Stimulated activated CD4-positive, alpha-beta T cell treated with anti-CD3 and anti-CD28 coated beads, Interleukin-1b, Interleukin-23, amount 100 ng/mL, for 48 hours (primary cell): ENCODE data around the gene BTBD17.
"Not testable (repeated sequence)": the region's sequence is repeated elsewhere in the genome, so short reads cannot be mapped to it uniquely, and the experiment has no call there.

Experiments
- DNase-seq: peaks from one replicate; pipeline ENCODE4 v3.0.0-alpha.2; 2020

The BTBD17 gene, protein sequence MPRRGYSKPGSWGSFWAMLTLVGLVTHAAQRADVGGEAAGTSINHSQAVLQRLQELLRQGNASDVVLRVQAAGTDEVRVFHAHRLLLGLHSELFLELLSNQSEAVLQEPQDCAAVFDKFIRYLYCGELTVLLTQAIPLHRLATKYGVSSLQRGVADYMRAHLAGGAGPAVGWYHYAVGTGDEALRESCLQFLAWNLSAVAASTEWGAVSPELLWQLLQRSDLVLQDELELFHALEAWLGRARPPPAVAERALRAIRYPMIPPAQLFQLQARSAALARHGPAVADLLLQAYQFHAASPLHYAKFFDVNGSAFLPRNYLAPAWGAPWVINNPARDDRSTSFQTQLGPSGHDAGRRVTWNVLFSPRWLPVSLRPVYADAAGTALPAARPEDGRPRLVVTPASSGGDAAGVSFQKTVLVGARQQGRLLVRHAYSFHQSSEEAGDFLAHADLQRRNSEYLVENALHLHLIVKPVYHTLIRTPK

DNA sequence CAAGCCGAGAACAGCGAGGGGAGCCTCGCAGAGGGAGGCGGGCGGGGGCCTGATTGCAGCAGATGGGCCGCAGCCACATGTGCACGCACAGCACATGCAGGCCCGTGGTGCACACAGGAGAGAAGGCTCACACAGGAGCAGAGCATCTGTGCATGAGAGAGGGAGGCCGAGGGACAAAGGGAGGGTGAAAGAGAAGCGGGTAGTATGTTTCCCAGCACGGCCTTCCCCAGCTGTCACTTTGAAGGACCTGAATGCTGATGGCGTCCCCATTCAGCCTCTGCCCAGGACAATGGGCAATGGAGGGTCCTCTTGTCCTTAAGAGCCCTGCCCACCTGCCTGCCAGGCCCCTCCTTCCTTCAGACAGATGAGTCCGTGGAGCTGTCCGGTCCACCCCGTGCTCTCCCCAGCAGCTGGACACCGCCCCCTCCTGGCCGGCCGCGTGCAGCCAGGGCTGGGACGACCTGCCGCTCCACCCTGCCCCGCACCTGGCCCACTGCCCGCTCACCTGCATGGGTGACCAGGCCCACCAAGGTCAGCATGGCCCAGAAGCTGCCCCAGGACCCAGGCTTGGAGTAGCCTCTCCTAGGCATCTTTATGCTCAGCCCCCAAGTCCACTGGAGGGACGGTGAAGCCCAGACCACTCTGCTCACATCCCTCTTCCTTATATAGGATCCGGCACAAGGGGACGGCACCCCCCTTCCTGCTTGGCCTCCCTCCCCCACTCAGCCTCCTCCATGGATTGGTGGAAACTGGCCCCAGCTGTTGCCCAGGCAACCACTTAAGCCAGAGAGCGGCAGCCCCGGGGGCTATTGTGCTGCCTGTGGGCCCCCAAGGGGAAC lies at the start of gene BTBD17:
Gene BTBD17, minus strand, starts transcription at position 639 of the 839 bp plus-strand sequence. Its CDS starts 49 bp downstream, at position 590.
- DNase-seq, result no peak

DNA sequence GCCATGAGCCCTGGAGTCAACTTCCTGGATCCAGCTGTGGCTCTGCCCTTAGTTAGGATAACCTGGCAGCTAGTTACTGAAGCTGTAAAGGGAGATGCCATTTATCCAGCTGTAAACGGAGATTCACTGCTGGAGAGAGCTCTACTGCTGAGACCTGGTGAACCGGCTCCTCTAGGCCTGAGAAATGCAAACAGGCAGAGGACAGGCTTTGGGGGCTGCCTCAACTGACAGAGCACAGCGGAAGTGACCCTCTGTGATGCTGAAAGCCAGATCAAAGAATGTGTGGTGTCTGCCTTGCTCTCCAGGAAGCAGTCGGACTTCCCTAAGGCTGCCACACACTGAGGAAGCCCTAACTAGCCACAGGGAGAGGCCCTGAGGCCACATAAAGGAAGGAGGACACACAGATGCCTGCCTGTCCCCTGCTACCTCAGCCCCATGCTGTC lies 48.4 kb upstream of the BTBD17 start:
- no peak for DNase-seq

DNA sequence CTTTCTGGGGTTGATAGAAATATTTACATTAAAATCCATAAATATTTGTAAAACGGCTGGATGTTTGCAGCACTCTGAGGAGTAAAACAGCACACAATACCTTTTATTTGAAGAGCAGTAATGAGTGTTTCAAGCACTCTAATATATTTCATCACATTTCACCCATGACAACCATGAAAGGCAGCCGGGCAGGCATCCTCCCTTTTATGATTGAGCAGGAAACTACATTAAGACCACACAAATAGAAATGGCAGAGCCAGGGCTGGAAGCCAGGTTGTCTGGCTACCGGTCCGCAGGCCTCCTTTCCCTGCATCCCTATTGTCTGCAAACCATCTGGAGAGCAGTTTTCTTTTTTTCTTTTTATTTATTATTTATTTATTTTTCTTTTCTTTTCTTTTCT lies 47.1 kb upstream of the BTBD17 start:
- no peak for DNase-seq

DNA sequence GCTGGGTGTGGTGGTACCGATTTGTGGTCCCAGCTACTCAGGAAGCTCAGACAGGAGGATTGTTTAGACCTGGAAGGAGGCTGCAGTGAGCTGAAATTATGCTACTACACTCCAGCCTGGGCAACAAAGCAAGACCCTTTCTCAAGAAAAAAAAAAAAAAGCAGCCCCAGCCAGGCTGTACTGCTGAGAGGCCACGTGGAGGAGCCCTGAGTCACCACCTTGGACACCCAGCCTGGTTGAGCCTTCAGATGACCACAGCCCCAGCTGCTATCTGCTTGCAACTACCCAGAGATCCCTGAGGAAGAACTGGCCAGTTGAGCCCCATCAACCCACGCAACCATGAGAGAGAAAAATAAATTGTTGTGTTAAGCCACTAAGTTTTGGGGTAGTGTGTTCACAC lies 46.6 kb upstream of the BTBD17 start:
- DNase-seq, result no peak

DNA sequence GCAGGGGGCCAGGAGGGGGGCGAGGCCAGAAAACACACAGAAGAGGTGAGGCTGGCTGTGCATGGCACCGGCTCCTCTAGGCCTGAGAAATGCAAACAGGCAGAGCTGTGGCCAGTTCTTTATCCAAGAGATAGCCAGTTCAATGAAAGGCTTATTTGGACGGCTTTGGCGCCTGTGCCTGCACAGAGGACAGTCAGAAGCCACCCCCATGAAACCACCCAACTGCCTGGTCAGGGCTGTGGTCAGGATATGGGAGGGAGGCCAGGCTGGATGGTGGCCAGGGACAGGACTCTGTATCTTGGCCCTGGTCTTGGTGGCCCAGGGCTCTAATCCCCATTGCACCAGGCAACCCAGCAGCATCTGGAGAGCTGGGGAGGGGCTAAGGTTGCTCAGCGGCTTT lies 45.7 kb upstream of the BTBD17 start:
- DNase-seq, result no peak

DNA sequence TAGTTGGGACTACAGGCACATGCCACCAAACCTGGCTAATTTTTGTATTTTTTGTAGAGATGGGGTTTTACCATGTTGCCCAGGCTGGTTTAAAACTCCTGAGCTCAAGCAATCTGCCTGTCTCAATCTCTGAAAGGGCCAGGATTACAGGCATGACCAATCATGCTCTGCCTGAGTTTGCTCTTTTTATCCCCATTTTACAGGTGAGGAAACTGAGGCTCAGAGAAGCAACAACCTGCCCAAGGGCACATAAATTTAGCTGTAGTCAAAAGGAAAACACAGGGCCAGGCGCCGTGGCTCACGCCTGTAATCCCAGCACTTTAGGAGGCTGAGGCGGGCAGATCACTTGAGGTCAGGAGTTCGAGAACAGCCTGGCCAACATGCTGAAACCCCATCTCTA lies 43.6 kb upstream of the BTBD17 start:
- not testable (repeated sequence) for DNase-seq

DNA sequence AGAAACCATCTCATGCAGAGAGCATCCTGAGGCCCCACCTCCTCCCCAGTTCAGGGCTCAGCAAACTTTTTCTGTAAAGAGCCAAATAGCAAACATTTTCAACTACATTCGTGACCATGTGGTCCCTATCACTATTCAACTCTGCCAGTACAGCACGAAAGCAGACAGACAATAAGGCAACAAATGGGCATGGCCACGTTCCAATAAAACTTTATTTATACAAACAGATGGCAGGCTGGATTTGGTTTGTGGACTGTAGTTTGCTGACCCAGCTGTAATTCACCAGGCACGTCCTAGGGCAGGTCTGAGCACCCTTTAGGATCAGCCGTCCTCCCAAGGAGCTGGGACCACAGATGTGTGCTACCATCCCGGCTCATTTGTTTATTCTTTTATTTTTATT lies 43.1 kb upstream of the BTBD17 start:
- DNase-seq, result no peak

DNA sequence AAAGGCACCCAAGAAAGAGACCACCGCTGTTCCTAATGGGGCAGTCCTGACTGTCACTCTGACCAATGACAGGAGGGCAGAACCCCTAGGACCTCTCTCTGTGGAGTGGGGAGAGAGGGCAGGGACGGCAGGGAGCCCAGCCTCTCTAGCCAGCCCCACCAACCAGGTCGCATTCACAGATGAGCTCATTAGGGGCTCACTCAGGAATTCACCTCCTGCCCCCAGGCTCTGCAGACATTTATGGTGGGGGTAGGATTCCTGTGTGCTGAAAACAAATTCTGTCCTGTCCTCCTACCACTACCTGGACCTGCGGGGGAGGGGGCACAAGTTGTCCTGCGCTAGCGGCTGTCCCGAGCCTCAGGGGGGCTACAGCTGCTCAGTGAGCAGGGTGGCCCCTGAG lies 42.5 kb upstream of the BTBD17 start:
- DNase-seq, result no peak

DNA sequence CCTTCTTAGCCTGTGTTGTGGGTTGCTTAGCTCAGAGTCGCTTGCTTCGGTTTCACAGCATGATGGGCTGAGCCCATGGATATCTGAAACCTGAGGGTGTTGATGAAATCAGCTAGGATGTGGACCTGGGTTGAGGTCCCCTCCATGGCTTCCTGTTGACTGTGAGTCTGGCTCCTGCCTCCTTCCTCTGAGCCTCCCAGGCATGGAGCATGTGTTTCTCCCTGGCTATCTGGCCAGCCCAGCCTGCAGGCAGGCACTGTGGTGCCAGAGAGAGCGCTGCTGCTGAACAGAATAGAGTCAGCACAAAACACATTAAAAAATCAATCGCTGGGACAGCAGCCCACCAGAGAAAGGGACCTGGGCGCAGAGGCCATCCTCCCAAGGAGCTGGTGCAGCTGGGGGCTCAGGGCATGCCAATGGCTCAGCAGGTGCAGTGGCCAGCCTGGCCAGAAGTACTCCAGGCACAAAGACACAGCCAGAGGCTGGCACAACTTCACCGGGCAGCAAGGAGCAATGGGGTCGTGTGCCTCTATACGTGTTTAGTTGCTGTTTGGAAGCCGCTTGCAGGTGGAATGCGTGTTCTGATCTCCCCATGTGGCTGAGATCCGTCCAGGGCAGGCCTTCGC lies 42.0 kb upstream of the BTBD17 start:
- DNase-seq, result no peak

DNA sequence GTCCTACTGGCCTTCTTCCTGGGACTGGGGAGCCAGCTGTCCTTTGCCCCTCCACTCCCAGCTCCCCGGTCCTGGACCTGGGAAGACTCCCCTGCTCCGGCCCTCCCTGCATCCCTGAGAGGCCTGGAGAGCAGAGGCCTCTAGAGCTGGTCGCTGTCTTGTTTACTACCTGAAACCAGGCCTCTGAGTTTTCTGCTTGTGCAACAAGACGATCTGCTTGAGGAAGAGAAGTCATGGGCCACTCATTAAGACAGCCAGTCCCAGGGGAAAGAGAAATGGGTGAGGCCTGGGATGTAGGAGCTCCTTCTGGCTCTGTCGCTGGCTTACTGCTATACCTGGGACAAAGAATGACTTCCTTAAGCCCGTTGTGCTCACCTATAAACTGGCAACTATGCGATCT lies 40.4 kb upstream of the BTBD17 start:
- DNase-seq, result no peak

DNA sequence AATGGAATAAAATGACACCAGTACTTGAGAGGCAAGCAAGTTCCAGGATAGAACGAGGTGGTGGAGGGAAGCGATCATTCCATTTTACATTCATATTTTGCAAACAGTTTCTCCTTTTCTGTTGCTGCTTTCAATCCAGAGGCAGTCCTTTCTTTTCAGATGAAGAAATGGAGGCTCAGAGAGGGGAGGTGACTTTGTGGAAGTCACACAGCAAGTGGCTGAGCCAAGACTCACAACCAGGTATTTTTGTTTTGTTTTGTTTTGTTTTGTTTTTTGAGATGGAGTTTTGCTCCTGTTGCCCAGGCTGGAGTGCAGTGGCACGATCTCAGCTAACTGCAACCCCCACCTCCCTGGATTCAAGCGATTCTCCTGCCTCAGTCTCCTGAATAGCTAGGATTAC lies 34.9 kb upstream of the BTBD17 start:
- no peak for DNase-seq

DNA sequence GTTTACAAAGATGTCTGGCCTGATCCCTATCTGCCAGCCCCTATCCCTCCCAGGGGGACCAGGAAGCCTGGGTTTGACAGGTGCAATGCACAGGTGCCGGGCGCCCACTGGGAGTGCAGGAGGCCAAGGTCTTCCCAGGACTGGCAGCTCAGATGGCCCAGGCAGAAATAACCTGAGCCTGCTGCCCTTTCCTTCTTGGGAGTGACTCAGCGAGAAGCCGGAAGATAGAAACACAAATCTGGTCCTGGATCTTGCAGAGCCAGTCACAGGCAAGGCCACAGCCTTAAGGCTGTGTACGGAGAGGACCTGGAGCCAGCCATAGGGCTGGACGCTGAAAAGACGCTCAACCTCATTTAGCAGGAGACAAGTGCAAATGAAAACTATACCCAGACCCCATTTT lies 33.3 kb upstream of the BTBD17 start:
- no peak for DNase-seq

DNA sequence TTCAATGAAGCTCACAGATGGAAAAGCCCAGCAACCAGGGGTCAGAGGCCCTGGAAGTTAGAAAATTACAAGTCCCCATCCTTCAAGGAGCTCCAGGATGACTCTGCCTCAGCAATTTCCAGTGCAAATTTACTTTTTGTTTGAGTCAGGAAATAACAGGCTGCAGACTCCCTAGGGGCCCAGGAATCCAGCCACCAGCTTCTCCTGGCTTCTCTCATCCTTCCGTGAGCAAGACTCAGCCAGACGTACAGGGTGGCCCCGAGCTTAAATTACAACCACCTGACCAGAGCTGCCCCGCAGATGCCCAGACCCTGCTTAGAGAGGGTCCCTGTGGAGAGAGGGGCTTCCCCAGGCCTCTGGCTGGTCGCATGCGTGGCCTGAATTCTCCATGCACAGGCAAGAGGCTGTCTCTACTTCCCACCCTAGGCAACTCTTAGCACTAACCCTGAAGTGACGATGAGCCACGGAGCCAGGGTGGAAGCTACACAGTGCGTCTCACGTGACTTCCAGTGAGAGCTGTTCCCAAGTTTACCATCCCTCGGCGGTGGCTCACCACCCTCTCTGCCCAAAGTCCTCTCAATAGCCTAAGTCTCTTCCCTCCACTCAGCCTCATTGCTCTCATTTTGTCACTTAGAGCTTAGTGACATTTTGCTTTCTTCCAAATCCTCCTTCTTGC lies 32.7 kb upstream of the BTBD17 start:
- no peak for DNase-seq

DNA sequence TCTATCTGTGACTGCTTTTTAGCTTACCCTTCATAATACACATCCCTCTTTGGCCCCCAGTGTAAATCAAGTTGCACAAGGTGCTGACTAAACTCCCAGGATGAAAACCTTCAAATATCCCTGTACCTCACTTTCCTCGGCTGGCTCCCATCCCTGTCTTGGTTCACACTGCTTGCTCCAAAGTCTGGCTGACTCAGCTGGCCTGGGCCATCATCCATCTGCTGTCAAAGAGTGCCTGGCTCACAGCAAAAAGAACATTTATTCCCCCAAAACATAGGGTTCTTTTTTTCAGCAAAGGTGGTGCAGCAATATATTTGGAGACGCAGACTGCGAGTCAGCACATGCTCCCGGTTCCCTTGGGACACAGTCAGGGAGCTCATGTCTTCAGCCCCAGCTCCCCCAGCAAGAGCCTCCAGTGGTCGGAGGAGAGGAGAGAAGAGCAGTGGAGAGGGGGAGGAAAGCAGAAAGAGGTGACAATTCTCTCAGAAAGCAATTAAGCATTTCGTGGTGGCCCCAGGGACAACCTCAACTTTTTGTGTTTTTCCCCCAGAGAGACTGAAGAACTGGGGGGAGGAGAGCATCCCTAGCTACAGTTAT lies 31.8 kb upstream of the BTBD17 start:
- DNase-seq, result no peak

DNA sequence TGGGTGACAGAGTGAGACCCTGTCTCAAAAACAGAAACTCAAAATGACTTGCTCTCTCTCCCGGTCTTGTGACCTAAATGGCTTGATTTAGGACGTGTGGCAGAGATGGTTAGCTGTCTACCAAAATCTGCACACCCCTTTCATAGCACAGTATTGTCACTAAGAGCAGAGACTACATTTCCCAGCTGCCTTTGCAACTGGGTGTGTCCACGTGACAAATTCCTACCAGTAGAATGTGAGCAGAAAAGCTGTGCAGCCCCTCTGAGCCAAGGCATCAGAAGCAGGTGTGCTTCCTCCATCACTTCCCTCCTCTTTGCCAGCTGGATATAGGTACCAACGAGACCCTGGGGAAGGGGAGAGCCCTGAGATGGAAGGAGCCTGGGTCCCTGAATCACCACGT lies 31.2 kb upstream of the BTBD17 start:
- no peak for DNase-seq

DNA sequence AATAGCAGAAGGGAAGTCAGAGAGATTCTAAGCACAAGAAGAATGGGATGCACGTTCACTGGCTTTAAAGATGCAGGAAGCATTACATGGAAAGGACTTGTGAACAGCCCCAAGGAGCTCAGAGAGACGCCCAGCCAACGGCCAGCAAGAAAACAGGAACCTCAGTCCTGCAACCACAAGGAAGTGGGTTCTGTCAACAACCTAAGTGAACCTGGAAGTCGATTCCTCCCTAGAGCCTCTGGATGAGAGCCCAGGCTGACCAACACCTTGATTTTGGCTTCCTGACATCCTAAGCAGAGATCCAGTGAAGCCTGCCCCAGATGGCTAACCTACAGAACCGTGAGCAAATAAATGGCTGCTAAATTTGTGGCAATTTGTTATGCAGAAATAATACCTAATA lies 30.1 kb upstream of the BTBD17 start:
- no peak for DNase-seq

DNA sequence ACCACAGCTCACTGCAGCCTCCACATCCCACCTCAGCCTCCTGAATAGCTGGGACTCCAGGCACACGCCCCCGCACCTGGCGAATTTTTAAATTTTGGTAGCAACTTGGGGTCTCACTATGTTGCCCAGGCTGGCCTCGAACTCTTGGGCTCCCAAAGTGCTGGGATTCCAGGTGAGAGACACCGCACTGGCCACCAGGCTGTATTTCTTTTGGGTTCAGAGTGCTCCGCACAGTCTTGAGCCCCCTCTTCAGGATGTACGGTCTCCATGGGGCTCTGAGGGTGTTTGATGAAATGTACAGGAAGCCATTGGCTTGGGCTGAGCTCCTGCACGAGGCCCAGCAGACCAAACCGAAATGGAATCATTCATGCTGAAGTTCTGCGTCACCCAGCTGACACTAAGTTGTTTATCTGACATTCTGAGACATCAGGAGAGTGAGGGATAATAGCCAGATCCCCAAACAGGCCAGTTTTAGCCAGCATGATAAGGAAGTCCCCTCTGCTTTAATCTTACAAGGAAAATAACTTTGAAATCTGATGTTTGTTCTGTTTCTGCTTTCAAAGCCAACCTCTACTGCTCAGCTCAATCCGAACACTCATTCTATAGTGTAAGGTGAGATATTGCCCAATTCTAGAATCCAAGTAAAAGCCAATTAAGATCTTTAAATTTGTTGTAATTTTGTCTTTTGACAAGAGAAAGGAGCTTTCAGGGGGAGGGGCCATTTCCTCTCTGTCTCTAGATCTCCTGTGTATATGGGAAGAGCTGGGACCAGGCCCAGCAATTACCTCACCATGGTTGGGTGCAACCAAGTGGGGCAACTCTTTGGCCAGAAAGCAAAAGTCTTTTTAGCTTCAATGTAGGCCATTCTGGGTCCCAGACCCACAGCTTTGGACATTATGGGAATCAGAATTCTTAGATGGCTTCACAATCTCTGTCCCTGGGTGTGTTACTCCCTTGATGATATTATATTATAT lies 29.3 kb upstream of the BTBD17 start:
- no peak for DNase-seq

DNA sequence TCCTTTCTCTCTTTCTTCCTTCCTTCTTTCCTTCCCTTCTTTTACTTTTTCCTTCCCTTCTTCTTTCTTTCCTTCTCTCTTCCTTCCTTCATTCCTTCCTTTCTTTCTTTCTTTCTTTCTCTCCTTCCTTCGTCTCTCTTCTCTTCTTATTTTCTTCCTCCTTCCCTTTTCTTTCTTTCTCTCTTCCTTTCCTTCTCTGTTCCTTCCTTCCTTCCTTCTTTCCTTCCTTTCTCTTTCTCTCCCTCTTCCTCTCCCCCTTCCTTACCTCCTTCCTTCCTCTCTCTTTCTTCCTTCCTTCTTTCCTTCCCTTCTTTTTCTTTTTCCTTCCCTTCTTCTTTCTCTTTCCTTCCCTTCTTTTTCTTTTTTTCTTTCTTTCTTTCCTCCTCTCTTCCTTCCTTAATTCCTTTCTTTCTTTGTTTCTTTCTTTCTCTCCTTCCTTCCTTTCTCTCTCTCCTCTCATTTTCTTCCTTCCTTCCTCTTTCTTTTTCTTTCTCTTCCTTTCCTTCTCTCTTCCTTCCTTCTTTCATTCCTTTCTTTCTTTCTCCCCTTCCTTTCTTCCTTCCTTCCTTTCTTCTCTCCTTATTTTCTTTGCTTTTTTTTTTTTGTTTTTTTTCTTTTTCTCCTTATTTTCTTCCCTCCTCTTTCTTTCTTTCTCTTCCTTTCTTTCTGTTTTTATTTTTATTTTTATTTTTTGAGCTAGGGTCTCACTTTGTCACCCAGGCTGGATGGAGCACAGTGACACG lies 28.4 kb upstream of the BTBD17 start:
- DNase-seq, result no peak

DNA sequence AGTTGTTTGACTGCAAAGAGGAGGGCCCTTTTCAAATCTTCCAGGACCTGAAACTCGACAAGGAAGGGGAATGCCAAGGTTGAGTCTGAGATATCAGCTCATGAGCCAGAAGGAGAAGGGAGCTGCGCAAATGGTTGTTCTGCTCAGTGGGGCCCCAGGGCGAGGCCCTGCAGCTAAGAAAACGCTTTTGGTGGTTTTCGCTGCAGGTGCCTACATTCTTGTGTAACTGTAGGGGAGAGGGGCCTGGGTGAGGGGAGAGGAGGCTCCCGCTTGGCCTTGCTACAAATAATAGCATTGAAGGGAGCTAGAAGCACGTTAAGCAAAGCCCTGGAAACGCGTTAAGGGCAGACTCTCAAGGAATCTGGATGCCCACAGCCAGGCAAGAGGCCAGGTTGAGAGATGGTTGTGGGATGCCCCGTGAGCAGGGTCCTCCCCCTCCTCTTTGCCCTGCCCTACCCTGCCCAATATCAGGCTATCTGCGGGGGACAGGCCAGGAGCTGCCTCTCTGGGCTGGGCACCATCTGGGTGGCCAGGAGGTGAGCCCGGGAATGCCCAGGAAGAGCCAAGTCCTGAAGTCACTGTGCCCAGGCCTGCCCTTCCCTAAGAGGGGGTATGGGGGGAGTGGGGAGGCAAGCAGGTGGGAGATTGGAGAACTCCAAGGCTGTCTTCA lies 27.6 kb upstream of the BTBD17 start:
- no peak for DNase-seq
